Suppressor macrophage treated with lipopolysaccharide for 4 hours (primary cell): ENCODE measurements around the gene EIPR1.
A peak's percentile ranks its signal among the peaks of the same experiment; 100 is the strongest.

Experiments used
- DNase-seq: peaks from one replicate; pipeline ENCODE4 v3.0.0-alpha.2; 2020

Gene EIPR1

DNA sequence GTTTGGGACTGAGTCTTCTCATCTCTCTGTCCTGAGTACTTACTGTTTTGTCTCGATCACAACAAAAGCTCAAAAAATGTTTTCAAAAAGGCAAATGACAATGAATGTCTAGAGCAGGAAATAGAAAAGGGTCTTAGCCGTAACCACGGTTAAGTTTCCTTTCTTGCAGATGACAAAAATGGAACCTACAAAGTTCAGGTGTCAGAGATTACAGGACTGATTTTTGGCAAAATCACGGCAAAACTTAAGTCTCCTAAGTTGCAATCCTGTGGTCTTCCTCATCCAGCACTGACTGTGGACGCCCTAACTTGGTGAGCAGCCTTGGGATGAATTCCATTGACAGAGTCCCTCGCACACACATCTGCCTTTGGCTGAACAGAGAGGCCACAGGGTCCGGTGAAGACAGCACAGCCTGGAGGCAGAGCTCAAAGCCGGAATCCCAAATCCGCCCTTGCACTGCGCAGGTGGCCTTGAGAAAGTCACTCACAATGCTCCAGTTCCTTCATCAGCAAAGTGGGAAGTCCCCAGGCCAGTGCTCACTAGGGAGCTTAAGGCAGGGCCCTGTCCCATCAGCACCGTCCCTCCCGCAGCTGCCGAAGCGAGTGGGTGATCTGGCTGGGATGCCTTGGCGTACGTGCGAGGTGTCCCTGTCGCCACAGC is 55.2 kb downstream of the EIPR1 start:
- no peak for DNase-seq

DNA sequence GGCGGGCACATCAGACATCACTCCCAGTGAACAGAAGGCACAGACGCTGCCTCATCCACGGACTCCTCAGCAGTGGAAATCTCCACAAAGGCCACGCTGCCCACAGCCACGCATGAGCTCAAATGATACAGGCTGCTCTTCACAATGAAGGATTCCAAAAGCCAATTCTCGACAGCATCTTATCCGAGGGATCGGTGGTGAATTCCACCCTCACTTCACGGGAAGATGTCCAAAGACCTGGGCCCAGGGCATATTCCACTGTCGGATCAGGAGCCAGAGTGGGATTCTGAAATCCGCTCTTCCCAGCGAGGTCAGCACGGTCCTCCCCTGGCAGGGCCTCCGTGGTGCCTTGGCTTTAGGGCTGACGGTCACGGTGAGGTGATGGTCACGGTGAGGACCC is 55.8 kb downstream of the EIPR1 start:
- DNase-seq = no peak

DNA sequence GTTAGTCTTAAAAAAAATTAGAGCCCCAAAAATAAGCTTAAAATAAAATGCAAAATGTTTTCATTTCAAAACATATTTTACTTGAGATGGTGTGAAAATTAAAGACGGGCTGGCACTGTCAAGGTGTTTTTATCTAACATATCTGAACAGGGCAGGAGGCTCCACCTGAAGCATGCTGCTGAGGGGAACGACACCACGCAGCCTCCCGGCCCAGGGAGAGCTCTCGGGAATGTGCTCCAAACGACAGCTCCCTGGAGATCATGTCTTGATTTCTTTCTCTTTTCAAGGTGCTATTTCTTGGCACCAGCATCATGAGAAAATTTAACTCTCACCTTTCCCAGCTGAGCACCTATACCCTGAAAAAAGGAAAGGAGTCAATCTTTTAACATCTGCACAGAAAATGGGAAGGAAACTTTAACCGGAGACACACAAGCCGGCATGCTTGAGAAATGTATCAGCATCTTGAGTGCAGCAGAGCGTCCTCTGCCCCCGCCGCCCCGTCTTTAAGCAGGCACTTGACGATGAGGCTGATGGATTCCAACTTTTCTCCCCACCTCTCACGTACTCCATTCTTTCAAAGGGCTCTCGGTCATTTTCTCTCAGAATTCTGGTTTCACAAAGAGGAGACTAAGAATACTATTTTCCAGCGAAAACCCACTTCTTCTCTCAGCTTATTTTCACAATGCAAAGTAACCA is 56.6 kb downstream of the EIPR1 start:
- no peak for DNase-seq

DNA sequence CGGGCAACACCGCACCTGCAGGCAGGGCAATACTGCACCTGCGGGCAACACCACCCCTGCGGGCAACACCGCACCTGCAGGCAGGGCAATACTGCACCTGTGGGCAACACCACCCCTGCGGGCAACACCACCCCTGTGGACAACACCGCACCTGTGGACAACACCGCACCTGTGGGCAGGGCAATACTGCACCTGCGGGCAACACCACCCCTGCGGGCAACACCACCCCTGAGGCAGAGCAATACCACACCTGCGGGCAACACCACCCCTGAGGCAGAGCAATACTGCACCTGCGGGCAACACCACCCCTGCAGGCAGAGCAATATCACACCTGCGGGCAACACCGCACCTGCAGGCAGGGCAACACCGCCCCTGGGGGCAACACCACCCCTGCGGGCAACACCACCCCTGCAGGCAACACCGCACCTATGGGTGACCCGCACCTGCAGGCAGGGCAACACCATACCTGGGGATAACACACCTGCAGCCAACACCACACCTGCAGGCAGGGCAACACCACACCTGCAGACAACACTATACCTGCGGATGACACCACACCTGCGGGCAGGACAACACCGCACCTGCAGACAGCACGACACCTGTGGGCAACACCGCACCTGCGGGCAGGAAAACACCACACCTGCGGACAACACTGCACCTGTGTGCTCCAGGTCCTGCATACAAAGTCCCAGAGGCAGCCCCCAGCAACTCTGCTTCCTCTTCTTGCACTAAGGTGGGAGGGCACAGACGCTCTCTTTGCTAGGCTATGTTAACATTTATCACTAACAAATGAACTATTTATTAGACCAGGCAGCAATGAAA is 57.7 kb downstream of the EIPR1 start:
- DNase-seq = no peak

DNA sequence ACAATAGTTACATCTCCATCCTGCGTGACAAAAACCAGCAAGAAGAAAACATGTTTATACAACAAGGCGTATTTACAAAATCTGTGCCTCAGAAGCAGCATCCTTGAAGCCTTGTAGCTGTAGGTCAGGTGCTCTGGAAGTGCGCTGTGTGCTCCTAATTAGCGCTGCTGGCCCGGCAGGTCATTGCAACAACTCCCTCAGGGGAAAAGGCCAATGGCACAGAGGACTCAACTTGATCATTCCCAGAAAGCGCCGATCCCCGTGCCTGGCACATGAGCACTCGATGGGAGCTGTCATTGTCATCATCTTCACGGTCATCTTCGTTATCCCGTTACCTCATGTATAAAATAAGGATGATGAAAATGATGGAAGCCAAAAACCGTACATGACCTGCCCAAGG is 58.5 kb downstream of the EIPR1 start:
- no peak for DNase-seq

DNA sequence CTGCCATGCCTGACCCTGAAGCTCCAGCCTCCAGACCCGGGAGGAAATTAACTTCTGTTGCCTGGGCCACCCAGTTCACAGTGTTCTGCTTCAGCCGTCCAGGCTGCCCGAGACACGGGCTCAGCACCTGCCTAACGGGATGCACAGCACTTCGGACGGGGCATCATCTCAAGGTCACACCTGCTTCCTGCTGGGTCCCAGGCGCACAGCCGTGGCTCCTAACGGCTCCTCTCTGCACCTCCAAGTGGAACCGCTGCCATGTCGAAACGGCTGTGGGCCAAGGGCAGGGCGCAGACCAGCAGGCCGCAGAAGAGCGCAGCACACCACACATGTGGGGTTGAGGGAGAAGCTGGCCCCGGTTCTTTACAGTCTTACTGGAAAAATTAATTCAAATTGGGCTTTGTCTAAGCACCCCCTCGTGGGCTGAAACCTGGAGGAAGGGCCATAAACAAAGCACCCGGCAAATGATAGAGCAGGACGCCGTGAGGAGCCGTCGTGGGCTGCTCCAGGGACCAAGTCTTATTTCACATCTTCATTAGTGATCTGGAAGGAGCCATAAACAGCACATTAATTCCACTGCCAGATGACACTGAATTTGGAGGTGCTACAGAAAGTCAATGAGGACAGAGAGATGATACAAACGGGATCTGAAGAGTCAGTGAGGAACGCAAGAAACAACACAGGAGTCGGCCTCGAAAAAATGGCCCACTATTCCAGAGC is 59.6 kb downstream of the EIPR1 start:
- DNase-seq = no peak

DNA sequence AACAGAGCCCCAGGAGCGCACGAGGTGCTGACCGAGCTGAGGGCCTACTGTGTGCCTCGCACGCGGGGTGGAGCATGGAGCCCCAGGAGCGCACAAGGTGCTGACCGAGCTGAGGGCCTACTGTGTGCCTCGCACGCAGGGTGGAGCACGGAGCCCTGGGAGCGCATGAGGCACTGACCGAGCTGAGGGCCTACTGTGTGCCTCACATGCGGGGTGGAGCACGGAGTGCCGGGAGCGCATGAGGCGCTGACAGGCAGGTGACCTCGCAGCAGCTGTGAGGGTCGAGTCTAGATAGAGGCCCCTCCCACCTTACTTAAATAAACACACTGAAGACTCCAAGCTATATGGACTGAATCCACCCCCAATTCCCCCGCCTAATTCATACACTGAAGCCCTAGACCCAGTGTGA is 60.3 kb downstream of the EIPR1 start:
- no peak for DNase-seq

DNA sequence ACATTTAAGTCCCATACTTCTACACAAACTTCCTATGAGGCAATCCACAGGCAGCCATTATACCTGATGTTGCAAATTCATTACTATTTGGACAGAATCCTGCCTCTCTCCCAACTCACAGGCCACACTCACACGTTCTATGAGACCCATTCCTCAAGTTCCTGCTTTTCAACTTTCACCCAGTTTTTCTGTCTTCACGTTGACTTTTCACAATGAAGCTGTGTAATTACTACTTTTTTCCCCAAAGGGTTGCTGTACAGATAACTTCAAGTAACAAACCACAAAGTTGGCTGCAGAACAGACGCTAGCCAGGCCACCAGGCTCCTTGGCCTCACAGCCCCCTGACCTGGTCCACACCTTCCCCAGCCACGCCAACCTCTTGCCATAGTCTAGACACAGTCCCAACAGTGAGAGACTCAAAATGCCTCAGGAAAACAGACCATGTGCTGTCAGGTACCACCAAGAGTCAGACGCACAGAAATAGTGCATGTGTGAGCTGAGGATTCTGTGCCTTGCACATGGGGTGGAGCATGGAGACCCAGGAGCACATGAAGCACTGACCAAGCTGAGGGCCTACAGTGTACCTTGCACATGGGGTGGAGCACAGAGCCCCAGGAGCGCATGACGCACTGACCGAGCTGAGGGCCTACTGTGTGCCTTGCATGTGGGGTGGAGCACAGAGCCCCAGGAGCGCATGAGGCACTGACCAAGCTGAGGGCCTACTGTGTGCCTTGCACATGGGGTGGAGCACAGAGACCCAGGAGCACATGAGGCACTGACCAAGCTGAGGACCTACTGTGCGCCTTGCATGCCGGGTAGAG is 61.0 kb downstream of the EIPR1 start:
- no peak for DNase-seq

DNA sequence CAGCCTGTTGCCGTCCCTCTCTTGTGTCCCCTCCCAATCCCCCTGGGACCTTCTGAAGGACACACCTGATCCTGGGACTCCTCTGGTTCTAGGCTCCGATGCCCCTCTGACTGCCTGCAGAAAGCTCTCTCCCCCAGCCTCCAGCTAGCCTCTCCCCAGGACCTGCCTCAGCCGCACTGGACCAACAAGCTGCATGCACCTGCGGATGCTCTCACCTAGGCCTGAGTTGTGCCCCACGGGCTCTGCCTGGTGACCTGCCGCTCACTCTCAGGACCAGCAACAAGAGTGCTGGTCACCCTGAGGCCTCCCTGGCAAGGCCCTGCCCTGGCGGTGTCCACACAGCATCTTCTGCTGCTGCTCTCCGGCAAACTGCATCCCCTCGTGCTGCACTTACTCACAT is 63.0 kb downstream of the EIPR1 start:
- DNase-seq = no peak

DNA sequence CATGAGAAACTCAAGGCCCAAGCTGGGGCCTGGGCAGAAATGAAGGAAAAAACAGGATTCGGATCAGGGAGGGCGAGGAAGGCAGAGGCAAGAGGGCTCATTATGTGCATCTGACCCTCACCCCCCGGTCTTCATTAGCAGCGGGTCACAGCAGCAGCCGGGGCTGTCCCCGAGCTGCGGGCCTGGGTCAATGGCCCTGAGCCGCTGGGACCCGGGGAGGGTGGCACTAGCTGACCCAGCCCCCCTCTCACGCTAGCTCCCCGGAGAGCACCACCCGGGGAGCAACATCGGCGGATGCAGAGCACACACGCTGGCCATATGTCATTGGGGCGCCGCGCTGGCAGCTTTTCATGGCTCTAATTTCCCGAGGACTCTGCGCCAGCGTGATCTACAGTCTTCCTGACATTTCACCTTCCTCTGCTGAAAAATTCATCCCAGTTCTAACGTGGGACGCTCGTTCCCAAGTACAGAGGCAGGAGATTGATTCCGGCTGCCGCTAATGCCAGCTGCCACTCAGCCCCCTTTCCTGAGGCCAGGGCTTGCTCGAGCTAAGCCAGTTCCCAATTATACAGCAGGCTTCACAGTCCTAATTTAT is 63.7 kb downstream of the EIPR1 start:
- no peak for DNase-seq

DNA sequence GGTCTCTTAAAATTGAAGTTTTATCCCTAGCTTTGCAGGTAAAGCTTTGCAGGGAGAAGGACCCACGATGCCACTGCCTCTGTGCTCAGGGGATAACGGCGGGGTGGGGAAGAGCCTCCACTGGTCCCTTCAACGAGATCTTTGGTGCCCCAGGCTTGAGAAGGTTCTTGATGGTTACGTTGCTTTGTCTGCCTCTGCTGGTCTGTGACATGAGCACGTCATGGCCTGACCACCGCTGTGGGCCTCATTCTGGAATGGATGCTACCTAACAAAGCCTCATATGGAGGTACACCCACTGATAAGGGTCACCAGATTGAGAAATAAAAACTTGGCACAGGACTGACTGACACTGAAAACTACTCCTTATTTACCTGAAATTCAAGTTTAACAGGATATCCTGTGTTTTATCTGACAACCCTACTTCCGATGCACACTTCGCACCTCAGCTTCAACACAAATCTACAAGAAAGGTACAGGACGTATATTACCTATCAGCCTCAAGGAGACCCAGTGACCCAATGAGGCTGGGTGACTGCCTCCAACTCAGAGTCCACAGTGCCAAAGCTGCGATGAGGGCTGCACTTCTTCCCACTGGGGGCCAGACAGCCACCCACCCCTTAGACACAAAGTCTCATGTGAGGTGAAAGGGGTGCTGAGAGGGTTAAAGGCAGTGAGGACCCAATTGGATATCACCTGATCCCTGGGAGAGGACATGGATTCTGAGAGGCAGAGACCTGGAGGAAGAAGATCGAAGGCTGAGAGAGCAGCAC is 64.9 kb downstream of the EIPR1 start:
- DNase-seq = no peak

DNA sequence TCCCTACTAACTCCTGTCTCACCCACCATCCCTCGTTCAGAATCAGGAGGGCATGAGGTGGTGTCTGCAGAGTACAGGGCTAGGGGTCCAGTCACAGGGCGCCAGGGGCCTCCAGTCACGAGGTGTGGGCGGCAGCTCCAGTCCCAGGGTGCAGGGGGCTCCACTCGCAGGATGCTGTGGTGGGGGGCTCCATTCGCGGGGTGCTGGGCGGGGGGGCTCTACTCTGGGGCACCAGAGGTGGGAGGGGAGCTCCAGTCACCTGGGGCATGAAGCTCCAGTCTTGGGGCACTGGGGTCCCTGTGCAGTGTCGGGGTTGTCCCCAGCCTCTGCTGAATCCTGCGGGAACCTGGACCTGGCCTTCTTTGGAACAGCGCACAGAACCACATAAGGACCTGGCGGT is 66.0 kb downstream of the EIPR1 start:
- no peak for DNase-seq

DNA sequence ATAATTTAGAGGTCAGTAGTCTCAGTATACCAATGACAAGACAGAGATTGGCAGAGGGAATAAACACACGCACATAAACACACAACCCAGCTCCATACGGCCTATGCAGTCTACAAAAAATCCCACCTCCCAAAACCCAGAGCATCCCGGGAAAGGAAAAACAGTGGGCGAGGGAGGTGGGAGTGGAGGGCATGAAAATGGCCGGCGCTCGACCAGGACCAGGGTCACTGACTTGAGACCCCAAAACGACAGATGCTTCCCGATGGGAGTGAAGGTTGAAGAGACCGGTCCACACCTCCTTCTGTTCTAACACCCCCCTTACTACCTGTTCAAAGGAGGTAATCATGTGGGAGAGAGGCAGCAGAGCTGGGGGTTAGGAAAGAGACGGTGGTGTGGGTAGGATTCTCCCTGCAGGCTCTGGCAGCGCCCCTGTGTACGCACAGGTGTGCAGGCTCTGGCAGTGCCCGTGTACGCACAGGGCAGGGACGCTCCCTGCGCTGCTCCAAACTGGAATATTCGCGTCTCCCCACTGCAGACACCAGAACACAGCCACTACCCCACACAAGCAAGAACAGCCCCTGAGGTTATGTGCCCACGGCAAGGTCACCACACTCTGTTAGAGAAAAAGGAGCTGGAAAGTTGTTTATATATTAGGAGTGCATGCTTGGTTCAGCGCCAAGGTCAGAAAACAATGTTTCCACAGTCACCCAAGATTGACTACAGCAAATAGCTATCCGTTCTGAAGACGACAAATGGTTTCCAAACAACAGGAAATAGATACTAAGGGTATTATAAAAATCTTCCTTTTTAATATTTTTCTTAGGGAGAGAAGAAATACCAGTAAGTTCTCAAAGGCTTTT is 67.9 kb downstream of the EIPR1 start:
- no peak for DNase-seq

DNA sequence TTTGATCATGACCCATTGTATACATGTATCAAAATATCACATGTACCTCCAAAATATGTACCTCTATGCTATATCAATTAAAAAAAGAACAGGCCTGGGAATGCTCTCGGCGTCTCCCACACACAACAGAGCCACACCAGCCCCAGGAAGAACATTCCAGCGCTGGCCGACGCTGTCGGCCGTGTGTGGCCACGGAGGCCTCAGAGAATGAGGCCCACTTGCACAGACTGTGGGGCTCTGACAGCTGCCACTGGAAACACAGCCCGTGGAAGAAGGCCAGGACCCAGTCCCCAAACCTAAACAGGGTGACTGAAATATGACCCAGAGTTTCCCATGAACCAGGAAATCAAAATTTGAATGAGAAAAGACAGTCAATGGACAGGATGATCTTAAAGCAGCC is 69.7 kb downstream of the EIPR1 start:
- no peak for DNase-seq

DNA sequence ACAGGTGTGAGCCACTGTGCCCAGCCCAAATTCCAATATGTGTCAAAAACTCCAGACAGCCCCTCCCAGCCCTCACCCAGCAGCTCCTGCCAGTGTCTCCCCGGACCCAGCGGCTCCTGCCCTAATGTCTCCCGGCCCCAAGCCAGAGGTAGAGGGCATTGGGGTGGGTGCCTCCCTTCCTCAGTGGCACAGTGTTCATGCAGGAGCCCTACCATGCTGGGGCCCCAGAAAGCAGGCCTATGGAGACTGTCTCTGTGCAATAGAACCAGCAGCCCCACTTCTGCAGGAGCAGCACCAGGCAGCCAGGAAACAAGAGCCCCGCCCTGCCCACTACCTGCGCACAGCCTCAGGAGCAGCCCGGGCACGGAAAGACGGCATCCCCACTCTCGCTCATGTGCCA is 70.4 kb downstream of the EIPR1 start:
- no peak for DNase-seq

DNA sequence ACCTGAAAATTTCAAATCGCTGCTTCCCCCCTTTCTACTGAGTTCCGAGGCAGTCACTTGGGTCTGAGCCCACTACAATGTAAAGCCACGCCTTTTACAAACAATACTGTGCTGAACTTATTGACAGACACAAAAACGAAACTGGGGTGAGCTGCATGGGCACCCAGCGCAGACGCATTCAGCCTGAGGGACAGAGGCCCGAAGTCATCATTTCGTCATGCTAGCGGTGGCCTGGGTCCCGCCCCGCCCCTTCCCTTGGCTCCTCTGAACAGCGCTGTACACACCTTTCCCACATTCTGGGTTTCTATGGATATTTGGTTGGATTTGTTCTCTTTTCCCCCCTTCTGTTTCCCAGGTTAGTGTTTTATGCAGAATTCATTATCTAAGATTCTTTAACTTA is 71.7 kb downstream of the EIPR1 start:
- DNase-seq = no peak

DNA sequence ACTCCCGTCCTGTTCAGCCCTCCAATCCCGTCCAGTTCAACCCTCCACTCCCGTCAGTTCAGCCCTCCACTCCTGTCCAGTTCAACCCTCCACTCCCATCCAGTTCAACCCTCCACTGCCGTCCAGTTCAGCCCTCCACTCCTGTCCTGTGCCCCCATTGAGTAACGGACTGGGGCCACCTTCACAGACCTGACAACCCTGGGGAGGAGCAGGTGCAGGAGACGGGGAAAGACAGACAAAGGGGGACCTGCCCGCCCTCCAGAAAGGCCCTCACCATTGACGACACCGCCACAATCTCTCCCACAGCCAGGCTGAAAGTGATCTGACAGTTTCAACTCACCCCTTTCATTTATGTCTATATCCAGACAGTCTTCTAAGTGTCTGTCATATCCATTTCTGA is 72.2 kb downstream of the EIPR1 start:
- no peak for DNase-seq

DNA sequence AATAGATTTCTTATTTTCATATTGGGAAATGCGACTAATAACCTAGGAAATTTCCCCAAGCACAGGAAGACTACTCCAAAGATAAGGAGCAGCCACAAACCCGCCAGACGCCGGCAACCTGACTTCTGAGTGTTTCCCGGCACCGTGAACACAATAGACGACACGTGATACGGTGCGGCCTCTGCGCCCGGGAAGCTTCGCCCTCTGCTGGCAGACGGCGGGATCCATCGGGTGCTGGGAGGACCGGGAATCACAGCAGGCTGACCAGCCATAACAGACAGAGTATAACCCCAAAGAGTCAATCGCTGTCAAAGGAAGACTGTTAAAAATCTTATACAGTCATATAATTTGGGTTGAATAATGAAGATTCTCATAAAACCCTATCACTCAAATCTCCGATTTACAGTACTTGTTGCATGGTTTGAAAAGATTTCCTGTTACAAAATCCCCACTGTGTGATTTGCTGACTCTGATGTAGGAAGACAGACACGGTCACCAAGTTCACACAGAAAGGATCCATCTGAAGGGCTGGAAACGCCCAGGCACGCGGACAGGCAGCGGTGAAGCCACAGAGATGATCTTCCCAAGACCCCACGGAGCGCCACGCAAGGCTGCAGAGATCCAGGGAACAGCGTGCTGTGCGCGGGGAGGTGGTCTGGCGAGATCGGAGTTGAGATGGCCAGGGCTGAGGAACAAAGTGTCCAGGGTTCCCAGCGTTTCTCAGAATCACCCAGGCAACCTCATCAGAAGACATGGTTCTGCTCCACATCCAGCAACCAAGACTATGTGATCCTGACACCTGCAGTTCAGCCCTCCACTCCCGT is 73.8 kb downstream of the EIPR1 start:
- peak; percentile 80 for DNase-seq
